ENCODE results near the gene HAUS7. TPM values are rescaled to one million over a fixed set of nuclear protein-coding genes. Genes with fewer than 3 reads are reported as not detected.

Gene HAUS7
- total and polyA plus RNA-seq, 12 donors = 12.7 to 45.3 (median 19.2) TPM

DNA sequence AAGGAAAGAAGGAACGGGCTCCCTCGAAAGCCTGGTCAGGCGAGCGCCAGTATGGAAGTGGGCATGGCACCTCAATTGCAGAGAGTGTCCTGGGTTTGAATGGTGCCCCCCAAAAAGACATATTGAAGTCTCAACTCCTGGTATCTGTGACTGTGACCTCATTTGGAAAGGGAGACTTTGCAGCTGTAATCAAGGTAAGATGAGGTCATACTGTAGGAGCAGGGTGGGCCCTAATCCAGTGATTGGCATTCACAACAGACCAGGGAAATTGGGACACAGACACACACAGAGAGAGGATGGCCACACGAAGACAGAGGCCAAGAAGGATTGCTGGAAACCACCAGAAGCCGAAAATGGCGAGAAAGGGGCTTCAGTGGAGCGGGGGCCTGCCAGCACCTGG lies 52.7 kb downstream of the HAUS7 start:
- no peak for ATAC-seq
- no peak overlapping the region for H3K4me3 ChIP-seq
- intact Hi-C loops (cut with DNase I) = no loop called here
- H3K27ac ChIP-seq = no peak overlapping the region
- TF ChIP-seq, protein P1, sequence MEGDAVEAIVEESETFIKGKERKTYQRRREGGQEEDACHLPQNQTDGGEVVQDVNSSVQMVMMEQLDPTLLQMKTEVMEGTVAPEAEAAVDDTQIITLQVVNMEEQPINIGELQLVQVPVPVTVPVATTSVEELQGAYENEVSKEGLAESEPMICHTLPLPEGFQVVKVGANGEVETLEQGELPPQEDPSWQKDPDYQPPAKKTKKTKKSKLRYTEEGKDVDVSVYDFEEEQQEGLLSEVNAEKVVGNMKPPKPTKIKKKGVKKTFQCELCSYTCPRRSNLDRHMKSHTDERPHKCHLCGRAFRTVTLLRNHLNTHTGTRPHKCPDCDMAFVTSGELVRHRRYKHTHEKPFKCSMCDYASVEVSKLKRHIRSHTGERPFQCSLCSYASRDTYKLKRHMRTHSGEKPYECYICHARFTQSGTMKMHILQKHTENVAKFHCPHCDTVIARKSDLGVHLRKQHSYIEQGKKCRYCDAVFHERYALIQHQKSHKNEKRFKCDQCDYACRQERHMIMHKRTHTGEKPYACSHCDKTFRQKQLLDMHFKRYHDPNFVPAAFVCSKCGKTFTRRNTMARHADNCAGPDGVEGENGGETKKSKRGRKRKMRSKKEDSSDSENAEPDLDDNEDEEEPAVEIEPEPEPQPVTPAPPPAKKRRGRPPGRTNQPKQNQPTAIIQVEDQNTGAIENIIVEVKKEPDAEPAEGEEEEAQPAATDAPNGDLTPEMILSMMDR (IDR thresholded peaks at IDR 0.05) = no peak
- no peaks in the 10 kb centered on the region for H3K36me3 ChIP-seq
- 94 to 95% methylated on average over 8 of the region's 8 CpGs for WGBS, 2 donors
- no peak for DNase-seq
- peaks cover 0 to 12% (median 0%) of the 10 kb centered on the region in 7 donors for H3K27me3 ChIP-seq
- peaks cover 0 to 8% (median 0%) of the 10 kb centered on the region in 9 donors for H3K4me1 ChIP-seq
- H3K9me3 ChIP-seq = no peaks in the 10 kb centered on the region

DNA sequence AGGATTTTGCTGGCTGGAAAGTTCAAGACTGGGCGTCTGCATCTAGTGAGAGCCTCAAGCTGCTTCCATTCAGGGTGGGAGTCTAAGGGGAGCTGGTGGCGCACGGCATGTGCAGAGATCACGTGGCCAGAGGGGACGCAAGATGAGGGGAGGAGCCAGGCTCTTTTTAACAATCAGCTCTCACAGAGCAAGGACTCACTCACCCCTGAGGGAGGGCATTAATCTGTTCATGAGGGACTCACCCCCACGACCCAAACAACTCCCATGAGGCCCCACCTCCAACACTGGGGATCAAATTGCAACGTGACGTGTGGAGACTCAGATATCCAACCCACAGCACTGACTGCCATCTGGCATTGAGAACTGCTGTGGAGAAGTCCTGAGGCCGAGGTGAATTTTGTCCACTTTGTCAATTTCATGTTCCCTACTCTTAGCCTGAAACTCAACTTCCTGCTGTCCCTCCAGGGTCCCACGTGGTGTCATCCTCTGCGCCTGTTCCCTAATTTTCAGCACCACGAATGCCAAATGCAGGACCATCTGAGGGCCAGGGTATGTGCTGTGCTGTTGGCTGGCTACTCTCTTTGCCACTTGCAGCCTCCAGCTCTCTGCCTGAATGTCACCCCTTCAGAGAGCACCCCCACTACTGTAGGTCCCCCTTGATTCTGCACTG lies 53.5 kb downstream of the HAUS7 start:
- peak in 3 of 8 donors; percentile 7 to 27 (median 11) for ATAC-seq
- Histone ChIP-seq H3K4me3 (no peak overlapping the region), H3K4me1 (peaks cover 0 to 14% (median 0%) of the 10 kb centered on the region in 9 donors), H3K27me3 (peaks cover 0 to 18% (median 0%) of the 10 kb centered on the region in 7 donors), H3K9me3 (no peaks in the 10 kb centered on the region), H3K27ac (peak overlapping the region in 1 of 10 donors; percentile 33), H3K36me3 (no peaks in the 10 kb centered on the region)
- TF ChIP-seq, protein P1 (IDR thresholded peaks at IDR 0.05) = no peak
- intact Hi-C loops (cut with DNase I) = no loop called here
- DNase-seq = no peak
- 33 to 43% methylated on average over 12 of the region's 12 CpGs for WGBS, 2 donors

DNA sequence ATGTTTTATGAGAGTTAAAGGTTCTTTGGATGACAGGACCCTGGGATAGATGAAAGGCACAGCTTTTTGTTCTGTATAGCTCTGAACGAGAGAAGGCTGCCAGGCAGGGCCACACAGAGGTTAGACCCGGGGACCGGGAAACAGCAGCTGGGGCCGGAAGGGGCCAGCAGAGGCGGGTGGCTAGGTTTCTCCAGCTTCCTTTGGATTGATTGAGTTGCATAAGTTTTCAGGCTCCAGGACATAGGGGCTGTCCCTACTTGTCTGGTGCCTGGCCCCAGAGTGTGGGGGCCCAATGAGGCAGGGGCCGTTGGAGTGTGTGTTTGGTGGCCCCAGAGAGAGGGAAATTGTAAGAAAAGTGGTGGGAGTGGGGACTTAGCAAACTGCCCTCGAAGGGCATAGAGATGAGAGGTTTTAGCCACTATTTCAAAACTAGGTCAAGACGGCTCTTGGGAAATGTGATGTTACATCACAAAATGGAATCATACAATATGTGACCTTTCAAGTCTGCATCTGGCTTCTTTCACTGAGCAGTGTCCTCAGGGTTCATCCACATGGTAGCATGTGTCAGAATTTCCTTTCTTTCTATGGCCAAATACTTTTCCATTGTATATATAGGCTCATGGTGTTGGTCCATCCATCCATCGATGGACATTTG lies 55.4 kb downstream of the HAUS7 start:
- 55 to 73% methylated on average over 9 of the region's 9 CpGs for WGBS, 2 donors
- Histone ChIP-seq H3K9me3 (no peaks in the 10 kb centered on the region), H3K4me1 (peaks cover 0 to 17% (median 0%) of the 10 kb centered on the region in 9 donors), H3K36me3 (no peaks in the 10 kb centered on the region), H3K27ac (peak overlapping the region in 4 of 10 donors; percentile 4 to 44 (median 20)), H3K4me3 (no peak overlapping the region), H3K27me3 (peaks cover 0 to 18% (median 0%) of the 10 kb centered on the region in 7 donors)
- intact Hi-C loops (cut with DNase I) = no loop called here
- ATAC-seq (peak in 6 of 8 donors; percentile 29 to 65 (median 50)), DNase-seq (peak in 1 of 2 donors; percentile 35)
- TF ChIP-seq, protein P1 (IDR thresholded peaks at IDR 0.05) = no peak

DNA sequence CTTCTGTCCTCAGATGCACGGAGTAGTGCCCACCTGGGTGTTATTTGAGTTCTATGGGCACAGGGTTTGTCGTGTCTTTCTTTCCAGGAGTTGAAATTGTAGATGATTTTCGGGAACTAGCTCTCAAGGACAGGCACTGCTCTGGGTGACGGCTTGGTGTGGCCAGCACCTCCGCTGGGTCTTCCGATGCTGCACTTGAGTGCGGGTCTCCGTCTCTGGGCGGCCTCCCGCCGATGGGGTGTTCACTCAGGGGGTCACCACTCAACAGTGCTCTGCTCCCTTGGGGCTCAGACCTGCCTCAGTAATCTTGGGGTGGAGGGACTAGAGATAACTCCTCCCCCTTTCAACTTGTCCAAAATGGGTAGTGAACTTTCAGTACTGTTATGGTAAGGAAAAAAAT lies 56.6 kb downstream of the HAUS7 start:
- Histone ChIP-seq H3K4me1 (peaks cover 0 to 17% (median 0%) of the 10 kb centered on the region in 9 donors), H3K27me3 (peaks cover 0 to 18% (median 0%) of the 10 kb centered on the region in 7 donors), H3K27ac (peak overlapping the region in 1 of 10 donors; percentile 25), H3K4me3 (no peak overlapping the region), H3K9me3 (no peaks in the 10 kb centered on the region), H3K36me3 (no peaks in the 10 kb centered on the region)
- ATAC-seq = no peak
- intact Hi-C loops (cut with DNase I) = no loop called here
- WGBS, 2 donors = 84 to 86% methylated on average over 10 to 11 of the region's 11 CpGs
- DNase-seq = no peak
- TF ChIP-seq, protein P1 (IDR thresholded peaks at IDR 0.05) = no peak

Measured in heart right ventricle (tissue), 16 donors.